ENCODE data around the gene CD164L2. TPM values are rescaled to one million over a fixed set of nuclear protein-coding genes. Genes with fewer than 3 reads are reported as not detected.
"Not testable (repeated sequence)": the region's sequence is repeated elsewhere in the genome, so short reads cannot be mapped to it uniquely, and the experiment has no call there.

Gene CD164L2
- polyA plus RNA-seq, 3 donors, result not detected

GRCh38 chr1:27409669-27410068, 26.5 kb upstream of the CD164L2 start:
- Mint-ChIP-seq H3K27me3 (ENCODE audit: low read depth in 3 of 3) (peaks cover 0 to 2% (median 0%) of the 10 kb centered on the region in 3 donors), H3K4me1 (peaks cover 15% of the 10 kb centered on the region), H3K36me3 (peaks cover 78 to 94% of the 10 kb centered on the region in 2 donors), H3K27ac (peak overlapping the region in 1 of 7 donors; percentile 43), H3K9me3 (no peaks in the 10 kb centered on the region), H3K4me3 (no peak overlapping the region)
- Histone ChIP-seq H3K36me3 (replicated peaks in 1 of 2; ENCODE audit: control insufficient read depth in 1 of 2, insufficient read depth in 2 of 2, low read length in 2 of 2) (peaks cover 83 to 91% of the 10 kb centered on the region in 2 donors), H3K27me3 (ENCODE audit: control insufficient read depth in 2 of 2, insufficient read depth in 2 of 2, low read length in 2 of 2) (no peaks in the 10 kb centered on the region), H3K9ac (ENCODE audit: insufficient read depth, low read length, poor library complexity, severe bottlenecking) (no peak overlapping the region), H3K4me3 (replicated peaks in 1 of 3; ENCODE audit: low read depth in 2 of 3, low read length in 3 of 3) (no peak overlapping the region), H3K4me2 (replicated peaks; ENCODE audit: extremely low read depth, low read length, poor library complexity, severe bottlenecking) (no peak overlapping the region), H3K9me3 (replicated peaks in 1 of 2; ENCODE audit: control insufficient read depth in 1 of 2, insufficient read depth in 1 of 2, low read length in 2 of 2) (no peaks in the 10 kb centered on the region), H3K79me2 (ENCODE audit: insufficient read depth, low read length) (peaks cover 26% of the 10 kb centered on the region), H3K27ac (ENCODE audit: low read depth in 1 of 2, low read length in 2 of 2) (no peak overlapping the region), H4K20me1 (ENCODE audit: insufficient read depth, low read length) (peaks cover 96% of the 10 kb centered on the region), H2AFZ (ENCODE audit: insufficient read depth, low read depth, low read length, poor library complexity, severe bottlenecking) (no peak overlapping the region), H3K4me1 (ENCODE audit: control insufficient read depth in 1 of 2, insufficient read depth in 2 of 2, low read length in 2 of 2) (peaks cover 5% of the 10 kb centered on the region in 2 donors)
- no peak for TF ChIP-seq CTCF (IDR thresholded peaks at IDR 0.05)
- intact Hi-C loops (cut with micrococcal nuclease), result loop anchor here (10.0 kb wide), 2 partner anchors 195 to 255 kb away; partner anchors contain the start of gene AHDC1 (in 1 of the 2)
- WGBS (ENCODE audit: insufficient coverage), result 100% methylated on average over 4 of the region's 11 CpGs
- DNase-seq, result no peak

GRCh38 chr1:27408151-27408550, 25.0 kb upstream of the CD164L2 start:
- Mint-ChIP-seq H3K9me3 (no peaks in the 10 kb centered on the region), H3K27me3 (ENCODE audit: low read depth in 3 of 3) (peaks cover 0 to 2% (median 0%) of the 10 kb centered on the region in 3 donors), H3K27ac (peak overlapping the region in 2 of 7 donors; percentile 47 to 60), H3K36me3 (peaks cover 66 to 85% of the 10 kb centered on the region in 2 donors), H3K4me3 (no peak overlapping the region), H3K4me1 (peaks cover 30% of the 10 kb centered on the region)
- H2AFZ ChIP-seq (ENCODE audit: insufficient read depth, low read depth, low read length, poor library complexity, severe bottlenecking), result no peak overlapping the region
- no peak for TF ChIP-seq CTCF (IDR thresholded peaks at IDR 0.05)
- DNase-seq, result no peak
- H3K4me3 ChIP-seq (replicated peaks in 1 of 3; ENCODE audit: low read depth in 2 of 3, low read length in 3 of 3), result no peak overlapping the region
- 92% methylated on average over 7 of the region's 9 CpGs for WGBS (ENCODE audit: insufficient coverage)
- no peaks in the 10 kb centered on the region for H3K9me3 ChIP-seq (replicated peaks in 1 of 2; ENCODE audit: control insufficient read depth in 1 of 2, insufficient read depth in 1 of 2, low read length in 2 of 2)
- H3K27me3 ChIP-seq (ENCODE audit: control insufficient read depth in 2 of 2, insufficient read depth in 2 of 2, low read length in 2 of 2), result no peaks in the 10 kb centered on the region
- peaks cover 69 to 76% of the 10 kb centered on the region in 2 donors for H3K36me3 ChIP-seq (replicated peaks in 1 of 2; ENCODE audit: control insufficient read depth in 1 of 2, insufficient read depth in 2 of 2, low read length in 2 of 2)
- H3K9ac ChIP-seq (ENCODE audit: insufficient read depth, low read length, poor library complexity, severe bottlenecking), result no peak overlapping the region
- peaks cover 12% of the 10 kb centered on the region for H3K79me2 ChIP-seq (ENCODE audit: insufficient read depth, low read length)
- H4K20me1 ChIP-seq (ENCODE audit: insufficient read depth, low read length), result peaks cover 96% of the 10 kb centered on the region
- H3K4me2 ChIP-seq (replicated peaks; ENCODE audit: extremely low read depth, low read length, poor library complexity, severe bottlenecking), result no peak overlapping the region
- peak overlapping the region in 1 of 2 donors; percentile 16 for H3K27ac ChIP-seq (ENCODE audit: low read depth in 1 of 2, low read length in 2 of 2)
- peaks cover 15 to 21% of the 10 kb centered on the region in 2 donors for H3K4me1 ChIP-seq (ENCODE audit: control insufficient read depth in 1 of 2, insufficient read depth in 2 of 2, low read length in 2 of 2)
- intact Hi-C loops (cut with micrococcal nuclease), result loop anchor here in 1 of 2 donors (10.0 kb wide), 1 partner anchor 257 kb away; no protein-coding TSS in a partner anchor

DNA sequence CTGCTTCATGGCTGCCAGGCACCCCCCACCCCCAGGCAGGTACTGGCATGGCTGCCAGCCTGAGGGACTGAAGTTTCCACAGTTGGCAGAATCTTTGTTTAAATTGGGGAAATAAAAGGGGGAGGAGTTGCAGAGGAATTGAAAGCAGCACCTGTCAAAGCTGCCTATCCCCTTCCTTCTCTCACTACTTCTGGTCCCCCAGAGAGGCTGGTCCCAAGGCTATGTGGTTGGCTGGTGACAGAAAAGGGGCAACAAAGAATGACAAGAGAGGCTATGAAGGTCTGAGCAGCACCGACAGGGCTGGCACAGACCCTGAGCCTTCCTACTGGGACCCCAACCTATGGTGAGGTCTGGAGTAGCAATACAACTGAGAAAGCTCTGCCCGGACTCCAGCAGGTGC, 23.7 kb upstream of the CD164L2 start:
- not testable (repeated sequence) for H3K4me3 Mint-ChIP-seq; H3K27me3 Mint-ChIP-seq (ENCODE audit: low read depth in 3 of 3); H3K9me3 Mint-ChIP-seq; H3K27me3 ChIP-seq (ENCODE audit: control insufficient read depth in 2 of 2, insufficient read depth in 2 of 2, low read length in 2 of 2); H3K27ac ChIP-seq (ENCODE audit: low read depth in 1 of 2, low read length in 2 of 2); DNase-seq; H2AFZ ChIP-seq (ENCODE audit: insufficient read depth, low read depth, low read length, poor library complexity, severe bottlenecking); H3K9ac ChIP-seq (ENCODE audit: insufficient read depth, low read length, poor library complexity, severe bottlenecking); H3K4me2 ChIP-seq (replicated peaks; ENCODE audit: extremely low read depth, low read length, poor library complexity, severe bottlenecking); H3K9me3 ChIP-seq (replicated peaks in 1 of 2; ENCODE audit: control insufficient read depth in 1 of 2, insufficient read depth in 1 of 2, low read length in 2 of 2); H3K4me3 ChIP-seq (replicated peaks in 1 of 3; ENCODE audit: low read depth in 2 of 3, low read length in 3 of 3); H3K79me2 ChIP-seq (ENCODE audit: insufficient read depth, low read length)
- Histone ChIP-seq H3K4me1 (ENCODE audit: control insufficient read depth in 1 of 2, insufficient read depth in 2 of 2, low read length in 2 of 2) (peaks cover 26 to 32% of the 10 kb centered on the region in 2 donors), H3K36me3 (replicated peaks in 1 of 2; ENCODE audit: control insufficient read depth in 1 of 2, insufficient read depth in 2 of 2, low read length in 2 of 2) (peaks cover 55 to 62% of the 10 kb centered on the region in 2 donors), H4K20me1 (ENCODE audit: insufficient read depth, low read length) (peaks cover 96% of the 10 kb centered on the region)
- 55% methylated on average over 1 of the region's 2 CpGs for WGBS (ENCODE audit: insufficient coverage)
- peaks cover 41% of the 10 kb centered on the region for H3K4me1 Mint-ChIP-seq
- H3K27ac Mint-ChIP-seq, result peak overlapping the region in 1 of 7 donors; percentile 69
- intact Hi-C loops (cut with micrococcal nuclease), result loop anchor here in 1 of 2 donors (10.0 kb wide), 1 partner anchor 258 kb away; no protein-coding TSS in a partner anchor
- H3K36me3 Mint-ChIP-seq, result peaks cover 56 to 72% of the 10 kb centered on the region in 2 donors

Data from CD14-positive monocyte (primary cell).